SW480 (cell line): ENCODE measurements around the gene RNF175.

ENCODE experiments used
- DNase-seq: peaks from one replicate; pipeline ENCODE4 v3.0.0-alpha.2; 2016; ENCODE audit warnings: low spot score

Gene RNF175

DNA sequence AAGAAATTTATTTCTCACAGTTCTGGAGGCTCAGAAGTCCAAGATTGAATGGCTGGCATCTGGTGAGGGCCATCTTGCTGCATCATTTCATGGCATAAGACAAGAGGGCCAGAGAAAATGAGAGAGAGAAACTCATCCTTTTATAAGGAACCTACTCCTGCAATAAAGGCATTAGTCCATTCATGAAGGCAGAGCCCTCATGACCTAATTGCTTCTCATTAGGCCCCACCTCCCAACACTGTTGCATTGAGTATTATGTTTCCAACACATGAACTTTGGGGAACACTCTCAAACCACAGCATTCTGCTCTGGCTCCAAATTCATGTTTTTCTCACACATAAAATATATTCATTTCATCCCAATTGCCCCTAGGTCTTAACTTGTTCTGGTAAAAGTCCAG is 14.2 kb downstream of the RNF175 start:
- DNase-seq = no peak

GRCh38 chr4:153741541-153741940 is 18.3 kb downstream of the RNF175 start:
- DNase-seq = no peak

DNA sequence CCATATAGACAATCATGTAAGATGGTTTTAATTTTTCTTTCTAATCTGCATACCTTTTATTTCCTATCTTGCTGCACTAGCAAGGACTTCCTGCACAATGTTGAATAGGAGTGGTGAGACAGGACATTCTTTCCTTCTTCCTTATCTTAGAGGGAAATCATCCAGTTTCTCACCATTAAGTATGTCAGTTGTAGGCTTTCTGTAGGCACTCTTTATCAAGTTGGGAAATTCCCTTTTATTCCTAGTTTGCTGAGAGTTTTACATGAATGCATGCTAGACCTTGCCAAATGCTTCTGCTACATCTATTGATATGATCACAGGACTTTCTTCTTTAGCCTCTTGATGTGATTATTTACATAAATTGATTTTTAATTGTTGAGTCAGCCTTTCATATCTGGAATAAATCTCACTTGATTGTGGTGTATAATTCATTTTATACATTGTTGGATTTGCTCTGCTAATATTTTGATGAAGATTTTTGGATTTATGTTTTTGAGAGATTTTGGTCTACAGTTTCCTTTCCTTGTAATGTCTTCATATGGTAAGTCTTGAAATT is 23.8 kb downstream of the RNF175 start:
- DNase-seq = no peak

DNA sequence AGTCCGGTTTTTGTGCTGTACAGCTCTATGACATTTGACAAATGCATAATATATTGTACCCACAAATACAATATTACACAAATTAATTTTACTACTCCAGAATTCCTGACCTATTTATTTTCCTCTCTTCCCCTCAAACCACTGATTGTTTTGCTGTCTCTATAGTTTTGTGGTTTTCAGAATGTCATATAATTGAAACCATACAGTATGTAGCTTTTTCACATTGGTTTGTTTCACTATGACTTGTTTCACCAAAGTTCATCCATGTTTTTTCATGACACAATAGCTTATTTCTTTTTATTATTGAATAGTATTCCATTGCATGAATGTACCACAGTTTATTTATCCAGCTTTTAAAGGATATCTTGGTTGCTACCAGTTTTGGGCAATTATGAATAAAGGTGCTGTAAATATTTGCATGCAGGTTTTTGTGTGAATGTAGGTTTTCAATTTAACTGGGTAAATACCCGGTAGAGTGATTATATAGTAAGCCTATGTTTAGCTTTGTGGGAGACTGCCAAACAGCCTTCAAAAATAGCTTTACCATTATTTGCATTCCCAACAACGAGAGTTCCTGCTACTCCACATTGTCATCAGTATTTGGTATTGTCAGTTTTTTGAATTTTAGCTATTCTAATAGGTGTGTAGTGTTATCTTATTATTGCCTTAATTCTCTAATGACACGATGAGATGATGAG is 25.9 kb downstream of the RNF175 start:
- DNase-seq = no peak

- peak; percentile 68 for DNase-seq
Observed at GRCh38 chr4:153731239-153731638, 28.6 kb downstream of the RNF175 start.

DNA sequence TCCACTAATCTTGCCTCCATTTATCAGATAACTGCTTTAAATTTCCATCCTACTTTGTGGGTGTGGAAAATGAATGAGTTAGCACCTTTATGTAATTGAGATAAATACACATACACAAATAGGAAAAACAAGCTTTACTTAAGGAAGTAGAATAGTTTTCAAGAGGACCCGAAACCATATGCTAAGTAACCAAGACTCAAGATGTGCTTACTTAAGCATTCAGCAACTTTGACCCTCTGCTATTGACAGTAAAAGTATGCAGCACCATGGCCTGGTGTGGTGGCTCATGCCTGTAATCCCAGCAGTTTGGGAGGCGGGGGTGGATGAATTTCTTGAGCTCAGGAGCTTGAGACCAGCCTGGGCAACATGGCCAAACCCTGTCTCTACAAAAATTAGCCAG is 29.9 kb downstream of the RNF175 start:
- no peak for DNase-seq

- DNase-seq = no peak
Observed at GRCh38 chr4:153728660-153729059, 31.2 kb downstream of the RNF175 start.

- DNase-seq = no peak
Observed at GRCh38 chr4:153728151-153728550, 31.7 kb downstream of the RNF175 start.

DNA sequence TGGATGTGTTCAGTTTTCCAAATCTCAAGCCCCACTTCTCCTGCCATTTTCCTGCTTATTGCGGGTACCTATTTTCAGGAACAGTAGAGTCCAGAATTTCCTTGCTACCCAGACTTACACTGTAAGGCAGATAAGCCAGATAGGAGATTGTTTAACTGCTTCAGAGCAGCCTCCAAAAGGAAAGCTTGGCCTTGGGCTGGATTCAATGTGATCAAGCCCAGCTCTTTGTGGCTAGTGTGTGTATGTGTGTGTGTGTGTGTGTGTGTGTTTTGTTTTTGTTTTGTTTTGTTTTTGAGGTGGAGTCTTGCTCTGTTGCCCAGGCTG is 34.0 kb downstream of the RNF175 start:
- DNase-seq = no peak

DNA sequence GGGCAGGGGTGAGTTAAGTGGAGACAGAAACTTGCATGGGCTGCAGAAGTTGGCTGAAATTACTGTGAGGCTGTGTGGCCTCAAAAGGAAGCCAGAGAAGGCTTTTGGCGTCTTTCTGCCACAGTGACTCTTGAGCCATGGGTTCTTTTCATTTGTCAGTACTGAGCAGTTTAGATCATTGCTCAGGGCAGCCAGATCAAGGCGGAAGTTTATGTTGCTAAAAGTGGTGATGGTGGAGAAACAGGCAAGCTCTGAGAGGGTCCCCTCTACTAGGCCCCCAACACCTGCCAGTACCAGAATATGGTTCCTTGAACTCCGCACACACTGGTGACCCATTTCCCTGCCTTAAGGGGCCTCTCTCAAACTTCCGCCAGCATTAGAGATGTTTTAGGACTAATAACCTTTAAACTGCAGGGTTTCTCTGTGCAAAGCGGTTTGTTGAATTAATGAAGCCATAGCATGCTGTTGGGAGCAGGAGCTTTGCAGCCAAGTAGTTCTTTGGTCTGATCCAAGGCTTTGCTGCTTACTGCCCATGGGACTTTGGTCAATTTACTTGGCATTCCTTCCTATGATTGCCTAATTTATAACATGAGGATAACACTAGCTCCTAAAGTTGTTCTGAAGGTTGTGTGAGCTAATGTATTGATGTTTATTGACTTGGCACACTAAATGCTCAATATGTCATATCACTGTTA is 34.5 kb downstream of the RNF175 start:
- no peak for DNase-seq

DNA sequence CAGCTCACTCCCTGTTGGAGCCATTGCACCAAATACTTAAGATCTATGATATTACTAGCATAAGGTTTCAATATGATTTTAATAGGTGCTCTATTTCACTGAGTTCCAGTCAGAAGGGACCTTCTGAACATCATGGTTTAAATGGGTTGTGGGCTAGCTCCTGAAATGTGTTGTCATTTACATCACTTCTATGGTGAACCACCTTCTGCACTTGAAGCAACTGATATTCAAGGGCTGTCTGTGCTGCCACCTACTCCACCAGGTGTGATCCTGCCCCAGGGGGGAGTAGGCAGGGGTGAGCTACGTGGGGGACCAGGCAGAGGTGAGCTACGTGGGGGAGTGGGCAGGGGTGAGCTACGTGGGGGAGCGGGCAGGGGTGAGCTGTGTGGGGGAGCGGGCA is 35.2 kb downstream of the RNF175 start:
- DNase-seq = no peak

GRCh38 chr4:153722036-153722435 is 37.8 kb downstream of the RNF175 start:
- no peak for DNase-seq

DNA sequence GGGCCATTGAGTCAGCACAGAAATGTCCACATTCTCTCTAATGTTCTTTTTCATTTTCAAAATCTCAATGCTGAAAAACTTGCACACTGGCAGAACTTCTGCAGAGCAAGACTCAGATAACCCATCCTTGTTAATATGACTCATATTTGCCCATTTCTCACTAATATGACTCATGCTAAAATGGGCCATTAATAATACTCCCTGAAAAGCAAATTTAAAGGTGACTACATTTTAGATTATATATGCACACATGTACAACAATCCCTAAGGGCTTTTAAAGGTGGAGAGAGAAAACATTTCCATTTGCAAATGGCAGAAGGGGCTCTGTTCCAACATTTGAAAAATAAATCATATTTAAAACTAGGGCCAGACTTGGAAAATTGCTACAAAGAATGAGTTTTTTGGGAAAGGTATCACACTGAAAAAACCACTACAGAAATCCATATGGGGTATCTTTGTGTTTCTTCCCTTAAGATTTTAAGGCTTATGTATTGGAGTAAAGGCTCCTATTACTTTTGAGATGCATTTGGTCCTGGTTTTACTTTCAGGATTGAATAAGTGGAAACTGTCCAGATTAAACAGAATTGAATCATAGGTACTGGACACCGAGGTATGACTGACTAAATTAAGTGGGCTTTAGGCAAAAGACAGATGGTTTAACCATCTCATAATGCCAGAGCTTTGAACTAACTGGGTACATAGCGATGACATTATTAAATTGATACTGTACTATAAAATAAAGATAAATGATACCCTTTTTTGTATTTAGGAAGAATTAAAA is 45.8 kb downstream of the RNF175 start:
- DNase-seq = no peak

GRCh38 chr4:153710681-153711080 is 49.1 kb downstream of the RNF175 start:
- no peak for DNase-seq

- DNase-seq = no peak
Observed at GRCh38 chr4:153706519-153706918, 53.3 kb downstream of the RNF175 start.

- DNase-seq = no peak
Observed at GRCh38 chr4:153705743-153706468, 53.9 kb downstream of the RNF175 start.

DNA sequence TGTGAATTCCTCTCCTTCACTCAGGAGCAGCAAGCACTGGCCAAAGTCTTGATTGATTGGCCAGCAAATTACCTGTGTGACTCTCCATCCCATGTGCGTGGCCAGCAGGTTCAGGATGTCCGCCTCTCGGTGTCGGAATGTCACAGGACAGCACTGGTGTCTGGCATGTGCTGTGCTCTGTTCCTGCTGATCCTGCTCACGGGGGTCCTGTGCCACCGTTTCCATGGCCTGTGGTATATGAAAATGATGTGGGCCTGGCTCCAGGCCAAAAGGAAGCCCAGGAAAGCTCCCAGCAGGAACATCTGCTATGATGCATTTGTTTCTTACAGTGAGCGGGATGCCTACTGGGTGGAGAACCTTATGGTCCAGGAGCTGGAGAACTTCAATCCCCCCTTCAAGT is 55.3 kb downstream of the RNF175 start:
- DNase-seq = no peak

DNA sequence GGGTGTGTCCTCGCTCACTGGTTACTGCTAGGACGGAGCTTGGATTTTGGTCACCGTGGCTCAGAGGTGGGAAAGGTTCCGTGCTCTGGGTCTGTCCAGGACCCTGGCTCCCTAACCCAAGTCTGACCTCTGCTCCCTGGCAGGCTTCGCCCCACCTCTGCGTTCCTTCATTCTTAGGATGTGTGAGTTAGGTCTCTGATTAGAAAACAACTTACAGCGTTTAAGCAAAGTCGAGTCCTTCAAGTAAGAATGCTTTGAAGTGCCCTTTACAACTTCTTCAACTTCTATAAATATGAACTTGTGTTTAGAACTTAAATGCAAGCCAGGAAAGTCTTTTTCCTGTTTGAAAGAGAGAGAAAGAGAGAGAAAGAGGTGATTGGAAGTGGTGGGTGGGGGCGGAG is 74.9 kb downstream of the RNF175 start:
- no peak for DNase-seq

DNA sequence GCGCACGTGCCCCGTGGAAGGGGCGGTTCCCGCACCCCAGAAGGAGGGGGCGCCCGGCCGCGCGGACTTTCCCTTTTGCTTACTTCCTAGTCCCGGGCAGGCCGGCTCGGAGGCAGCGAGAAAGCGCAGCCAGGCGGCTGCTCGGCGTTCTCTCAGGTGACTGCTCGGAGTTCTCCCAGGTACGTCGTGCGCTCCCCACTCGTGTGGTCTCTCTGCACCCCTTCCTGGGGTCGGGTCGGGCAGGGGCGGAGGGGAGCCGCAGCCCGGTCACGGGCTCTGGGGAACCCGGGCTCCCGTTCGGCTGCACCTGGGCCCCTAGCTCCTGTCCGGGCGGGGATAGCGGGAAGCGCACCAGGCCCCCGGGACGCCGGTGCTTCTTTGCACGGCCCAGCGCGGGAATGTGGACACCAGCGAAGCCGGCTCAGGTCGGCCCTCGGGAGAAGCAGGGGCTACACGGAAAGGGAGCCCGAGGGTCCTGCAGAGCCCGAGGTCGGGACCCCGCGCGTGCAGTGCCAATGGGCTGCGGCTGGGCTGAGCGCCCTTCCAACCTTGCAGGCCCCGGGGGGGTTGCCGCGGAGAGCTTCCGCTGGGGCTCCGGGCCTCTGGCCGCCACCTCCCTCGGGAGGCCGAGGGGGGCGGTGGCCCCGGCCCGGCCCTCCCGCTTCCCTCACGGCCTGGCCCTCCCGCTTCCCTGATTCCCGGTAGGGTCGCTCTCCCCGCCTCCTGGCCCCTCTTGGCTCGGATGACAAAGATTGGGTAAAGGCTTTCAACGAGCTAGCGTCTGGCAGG is 75.4 kb downstream of the RNF175 start, which contains the start of gene TLR2:
Gene TLR2 (plus strand): TSS at position 99 of the 789 bp plus-strand sequence. CDS start 18,628 bp downstream, outside the sequence.
- DNase-seq = peak; percentile 48

DNA sequence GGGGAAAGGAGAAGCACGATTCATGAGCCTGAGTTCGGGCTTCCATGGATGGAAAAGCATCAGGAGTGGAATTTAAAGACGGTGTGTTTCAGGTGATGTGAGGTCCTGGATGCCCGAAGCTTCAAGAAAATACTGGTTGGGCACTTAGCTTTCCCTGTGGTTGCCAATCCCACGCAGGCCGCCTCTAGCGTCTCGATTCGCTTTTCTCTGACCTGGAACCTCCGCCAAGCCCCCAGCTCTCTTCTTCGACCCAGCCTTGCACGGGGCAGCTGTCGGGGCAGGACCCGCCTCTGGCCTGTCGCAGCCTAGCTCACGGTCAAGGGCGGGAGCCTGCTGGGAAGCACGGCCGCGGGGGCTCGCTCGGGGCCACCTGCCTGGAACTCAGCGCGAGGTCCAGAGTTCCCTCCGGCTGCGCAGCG is 76.1 kb downstream of the RNF175 start:
- no peak for DNase-seq

DNA sequence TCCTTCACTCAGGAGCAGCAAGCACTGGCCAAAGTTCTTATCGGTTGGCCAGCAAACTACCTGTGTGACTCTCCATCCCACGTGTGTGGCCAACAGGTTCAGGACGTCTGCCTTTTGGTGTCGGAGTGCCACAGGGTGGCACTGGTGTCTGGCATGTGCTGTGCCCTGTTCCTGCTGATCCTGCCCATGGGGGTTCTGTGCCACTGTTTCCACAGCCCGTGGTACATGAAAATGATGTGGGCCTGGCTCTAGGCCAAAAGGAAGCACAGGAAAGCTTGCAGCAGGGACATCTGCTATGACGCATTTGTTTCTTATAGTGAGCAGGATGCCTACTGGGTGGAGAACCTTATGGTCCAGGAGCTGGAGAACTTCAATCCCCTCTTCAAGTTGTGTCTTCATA is 80.3 kb downstream of the RNF175 start:
- no peak for DNase-seq
